Activated naive CD4-positive, alpha-beta T cell treated with Interleukin-2 at 50 U/mL for 16 hours (primary cell): ENCODE measurements around the gene NUDT1.

Source experiments
- DNase-seq: peaks from one replicate; pipeline ENCODE4 v3.0.0-alpha.2; 2020

Gene NUDT1

GRCh38 chr7:2205036-2205780 lies 36.8 kb upstream of the NUDT1 start:
- DNase-seq = no peak

GRCh38 chr7:2208712-2209111 lies 33.3 kb upstream of the NUDT1 start:
- no peak for DNase-seq

DNA sequence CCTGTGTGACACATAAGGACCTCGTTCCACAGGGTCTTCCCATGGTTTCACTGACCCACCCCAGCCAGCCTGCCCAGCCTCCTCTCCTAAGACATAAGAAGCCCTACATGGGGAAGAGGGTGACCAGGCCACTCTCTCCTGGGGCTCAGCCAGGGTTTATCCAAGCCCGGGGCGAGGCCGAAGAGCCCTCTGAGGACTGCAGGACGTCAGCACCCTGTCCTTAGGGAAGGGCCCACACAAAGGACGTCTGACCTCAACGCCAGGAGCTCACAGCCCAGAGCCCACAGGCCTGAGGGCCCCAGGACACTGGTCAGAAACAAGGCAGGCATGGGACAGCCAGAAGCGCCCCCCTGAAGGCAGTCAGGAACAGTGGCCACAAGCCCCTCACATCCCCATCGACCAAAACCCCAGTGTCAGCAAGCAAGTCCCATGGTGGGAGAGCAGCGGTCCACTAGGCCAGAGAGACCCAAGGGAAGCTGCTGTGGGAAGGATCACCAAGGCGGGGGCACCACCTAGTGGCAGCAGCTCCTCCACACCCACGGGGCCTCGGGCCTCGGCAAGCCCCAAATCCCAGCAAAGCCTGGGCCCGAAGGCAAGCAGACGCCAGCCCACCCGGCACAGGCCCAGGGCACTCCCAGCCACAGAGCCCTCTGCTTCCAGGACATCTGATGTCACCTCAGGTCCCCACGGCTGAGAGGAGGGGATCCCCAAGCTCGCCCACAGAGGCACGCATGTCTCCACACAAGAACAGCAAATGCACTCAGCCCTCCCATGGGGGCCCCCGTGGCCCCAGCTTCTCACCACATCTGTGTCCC lies 32.7 kb upstream of the NUDT1 start:
- DNase-seq = peak; percentile 34

DNA sequence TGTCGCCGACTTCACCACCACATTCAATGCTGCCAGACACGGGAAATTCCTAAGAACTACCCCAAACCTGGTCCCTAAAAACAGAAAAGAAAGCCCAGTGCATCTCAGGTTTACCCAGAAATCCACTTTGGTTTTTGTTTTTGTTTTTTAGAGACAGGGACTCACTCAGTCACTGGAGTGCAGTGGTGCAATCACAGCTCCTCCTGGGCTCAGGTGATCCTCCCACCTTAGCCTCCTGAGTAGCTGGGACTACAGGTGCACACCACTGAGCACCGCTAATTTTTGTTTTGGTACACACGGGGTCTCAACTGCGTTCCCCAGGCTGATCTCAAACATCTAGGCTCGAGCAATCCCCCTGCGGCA lies 32.1 kb upstream of the NUDT1 start:
- DNase-seq = no peak

GRCh38 chr7:2210551-2211258 lies 31.3 kb upstream of the NUDT1 start:
- DNase-seq = no peak

GRCh38 chr7:2211259-2211880 lies 30.7 kb upstream of the NUDT1 start:
- no peak for DNase-seq

DNA sequence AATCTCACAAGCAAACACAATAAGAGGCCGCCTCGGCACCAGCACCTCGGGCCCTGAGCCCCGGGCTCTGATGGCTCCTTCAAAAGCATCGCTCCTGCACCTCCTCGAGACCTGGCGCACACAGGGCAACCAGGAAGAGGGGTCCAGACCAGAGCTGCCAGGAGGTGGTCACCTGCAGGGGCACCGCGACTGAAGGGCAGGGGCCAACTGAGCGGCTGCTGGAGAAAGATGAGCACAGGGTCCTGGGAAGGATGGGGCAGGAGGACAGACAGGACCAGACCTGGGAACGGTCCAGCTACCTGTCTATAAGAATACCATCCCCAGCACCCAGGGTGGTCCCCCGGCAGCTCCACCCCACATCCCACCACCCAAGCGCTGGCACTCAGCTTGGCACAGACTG lies 30.1 kb upstream of the NUDT1 start:
- no peak for DNase-seq

DNA sequence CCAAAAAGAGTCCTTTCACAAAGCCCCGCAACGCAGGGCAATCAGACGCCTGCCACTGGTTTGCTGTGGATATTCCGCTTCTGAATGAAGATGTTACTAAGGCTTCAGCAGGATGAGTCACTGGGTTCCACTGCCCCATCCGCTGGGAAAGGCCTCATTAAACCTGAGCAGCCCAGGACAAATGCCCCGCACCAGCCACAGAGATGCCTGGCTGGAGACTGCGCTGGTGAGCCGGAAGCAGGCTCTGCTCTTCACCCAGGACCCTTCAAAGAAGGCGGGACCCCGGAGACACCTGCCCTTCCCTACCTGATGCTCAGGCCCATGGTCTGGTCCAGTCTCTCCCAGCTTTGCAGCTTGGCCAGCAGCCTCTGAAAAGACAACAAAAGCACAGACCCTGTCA lies 29.1 kb upstream of the NUDT1 start:
- no peak for DNase-seq

DNA sequence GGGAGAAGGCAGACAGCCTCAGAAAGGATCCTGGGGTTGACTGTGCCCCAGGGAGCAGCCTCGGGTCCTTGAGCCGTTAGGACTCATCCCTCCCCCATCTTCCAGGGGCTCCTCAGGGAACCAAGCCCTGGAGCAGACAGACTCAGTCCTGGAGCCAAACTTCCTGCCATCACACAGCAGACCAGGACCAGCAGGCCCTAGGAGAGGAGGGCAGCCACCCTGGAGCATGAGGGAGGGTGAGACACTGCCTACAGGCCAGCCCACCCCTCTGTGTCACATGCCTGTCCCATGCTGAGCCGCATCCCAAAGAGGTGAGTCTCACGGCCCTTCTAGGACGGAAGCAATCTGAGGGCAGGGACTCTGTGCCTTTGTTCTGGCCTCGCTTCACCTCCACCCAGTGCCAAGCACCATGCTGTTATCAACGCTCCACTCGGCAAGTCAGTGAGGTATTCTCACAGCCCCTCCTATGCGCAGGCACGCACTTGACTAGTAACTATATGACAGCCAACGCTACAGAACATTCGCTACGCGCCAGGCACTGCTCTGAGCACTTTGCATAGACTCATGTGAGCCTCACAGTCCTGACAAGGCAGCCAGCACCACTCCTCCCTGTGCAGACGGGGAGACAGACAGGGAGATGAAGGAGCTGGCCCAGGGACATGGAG lies 28.3 kb upstream of the NUDT1 start:
- no peak for DNase-seq

- DNase-seq = peak; percentile 21
Observed at GRCh38 chr7:2214636-2215035, 27.4 kb upstream of the NUDT1 start.

GRCh38 chr7:2215851-2216250 lies 26.2 kb upstream of the NUDT1 start:
- DNase-seq = no peak

- no peak for DNase-seq
Observed at GRCh38 chr7:2217206-2217605, 24.8 kb upstream of the NUDT1 start.

GRCh38 chr7:2217716-2218443 lies 24.1 kb upstream of the NUDT1 start:
- DNase-seq = no peak

DNA sequence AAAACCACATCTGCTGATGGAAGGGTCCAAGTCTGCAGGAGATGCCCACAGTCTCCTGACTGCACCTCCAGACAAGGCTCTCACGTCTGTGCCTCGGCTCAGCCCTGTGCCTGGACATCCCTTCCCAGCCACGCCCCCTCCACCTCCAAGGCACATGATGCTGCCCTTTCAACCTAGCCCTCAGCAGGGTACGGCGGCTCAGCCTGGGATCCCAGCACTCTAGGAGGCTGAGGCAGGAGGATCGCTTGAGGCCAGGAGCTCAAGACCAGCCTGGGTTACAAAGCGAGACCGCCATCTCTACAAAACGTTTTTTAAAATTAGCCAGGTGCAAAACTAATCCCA lies 23.6 kb upstream of the NUDT1 start:
- DNase-seq = no peak

DNA sequence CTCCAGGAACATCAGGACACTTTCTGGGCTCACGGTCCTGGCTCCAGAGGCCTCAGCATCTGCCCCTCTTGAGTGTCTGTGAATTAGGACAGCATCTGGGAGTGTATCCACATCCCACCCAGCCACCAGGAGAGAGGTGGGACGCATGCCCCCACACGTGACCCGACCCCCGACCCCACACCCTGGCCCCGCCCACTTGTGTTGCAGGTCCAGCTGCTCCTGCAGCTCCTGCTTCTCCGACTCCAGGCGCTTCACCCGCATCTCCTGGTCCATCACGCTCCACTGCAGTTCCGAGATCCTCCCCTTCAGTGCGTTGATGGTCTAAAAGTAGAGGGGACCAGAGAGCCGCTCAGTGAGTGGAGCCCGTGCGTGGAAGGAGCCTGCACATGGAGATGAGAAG lies 22.9 kb upstream of the NUDT1 start:
- no peak for DNase-seq

DNA sequence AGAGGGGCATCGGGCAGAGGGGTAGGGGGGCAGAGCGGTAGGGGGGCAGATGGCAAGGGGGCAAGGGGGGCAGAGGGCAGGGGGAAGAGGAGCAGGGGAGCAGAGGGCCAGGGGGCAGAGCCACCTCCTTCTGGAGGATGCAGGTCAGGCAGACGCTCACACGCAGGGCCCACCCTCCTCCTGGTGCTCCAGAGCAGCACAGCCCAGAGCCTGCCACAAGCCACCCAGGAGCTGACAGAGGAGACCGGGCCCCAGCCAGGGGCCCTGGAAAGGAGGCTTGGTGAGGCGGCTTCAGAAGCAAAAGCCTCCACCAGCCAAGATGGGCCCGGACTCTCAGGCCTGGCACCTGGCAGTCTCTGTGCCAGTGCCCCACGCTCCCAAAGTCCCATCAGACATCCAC lies 22.4 kb upstream of the NUDT1 start:
- DNase-seq = no peak

- no peak for DNase-seq
Observed at GRCh38 chr7:2220030-2220429, 22.0 kb upstream of the NUDT1 start.

GRCh38 chr7:2220506-2220905 lies 21.5 kb upstream of the NUDT1 start:
- DNase-seq = no peak

- no peak for DNase-seq
Observed at GRCh38 chr7:2220954-2221353, 21.1 kb upstream of the NUDT1 start.

DNA sequence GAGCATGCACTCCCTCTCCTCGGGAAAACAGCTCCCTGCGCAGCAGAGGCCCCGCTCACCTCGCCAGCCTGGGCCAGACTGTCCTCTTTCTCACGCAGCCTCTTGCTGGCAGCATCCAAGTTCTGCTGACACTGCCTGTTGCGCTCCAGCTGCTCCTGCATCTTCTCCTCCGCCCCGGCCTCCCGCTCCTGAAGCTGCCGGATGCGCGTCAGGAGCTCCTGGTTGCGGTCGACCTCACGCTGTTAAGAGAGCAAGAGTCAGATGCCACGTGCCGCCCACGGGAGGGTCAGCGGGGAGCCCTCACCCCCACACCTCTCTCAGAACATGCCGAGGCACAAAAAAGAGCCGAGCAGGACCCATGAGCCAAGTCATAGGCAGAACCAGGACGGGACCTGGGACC lies 19.5 kb upstream of the NUDT1 start:
- DNase-seq = no peak

DNA sequence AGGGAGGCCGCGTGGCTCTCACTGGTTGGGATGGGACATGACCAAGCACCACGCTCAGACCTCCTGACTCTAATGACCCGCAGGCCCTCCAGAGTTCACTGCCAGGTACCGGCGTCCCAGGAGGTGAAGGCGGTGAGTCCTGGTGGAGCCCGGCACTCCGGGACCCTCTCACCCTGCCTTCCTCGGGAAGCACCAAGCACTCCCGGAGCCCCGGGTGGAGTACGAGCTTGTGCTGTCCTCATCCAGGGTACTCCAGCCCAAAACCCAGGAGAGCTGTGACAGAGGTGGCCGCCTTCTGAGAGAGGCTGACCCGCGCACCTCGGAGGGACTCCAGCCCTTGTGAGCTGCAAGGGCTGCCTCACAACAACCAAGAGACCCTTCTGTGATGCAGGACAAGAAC lies 18.7 kb upstream of the NUDT1 start:
- no peak for DNase-seq

- DNase-seq = no peak
Observed at GRCh38 chr7:2224491-2224928, 17.5 kb upstream of the NUDT1 start.
